Subcutaneous adipose tissue (tissue), 4 donors: ENCODE data around the gene RBM8A. TPM values are rescaled to one million over a fixed set of nuclear protein-coding genes. Genes with fewer than 3 reads are reported as not detected.

Experiments
- total RNA-seq, 4 donors: library from RNA; depleted of rRNA; stranded (reverse); fragments of >200 nt; gene quantifications; one replicate each; pipeline ENCODE4 v1.1.0, GENCODE V29; 2016
- TF ChIP-seq, protein P1 (sequence below): fragments of 450-650 bp; IDR thresholded peaks from one replicate; pipeline ENCODE4 v1.5.1; 2016; ENCODE audit warnings: low read depth, mild to moderate bottlenecking, control low read depth, antibody characterized with exemption, moderate library complexity

Gene RBM8A
- total RNA-seq, 4 donors from 2014 or later: 104 to 115 (median 107) TPM

DNA sequence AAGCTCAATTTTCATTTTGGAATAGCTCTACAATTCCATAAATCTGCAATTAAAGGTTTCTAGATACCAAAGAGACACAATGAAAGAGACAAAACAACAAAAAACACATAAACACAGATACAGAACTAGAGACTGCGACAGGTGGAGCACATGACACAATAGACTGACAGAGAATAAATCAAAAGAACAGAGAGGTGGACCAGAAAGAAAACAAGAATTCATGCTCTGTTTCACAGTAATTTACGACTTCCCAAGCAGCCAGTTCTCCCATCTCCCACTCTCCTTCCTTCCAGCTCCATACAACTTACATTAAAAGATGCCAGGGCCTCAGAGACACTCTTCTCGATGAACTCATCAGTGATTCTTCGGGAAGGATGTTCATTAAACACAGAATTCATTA, 15.1 kb upstream of the RBM8A start:
- TF ChIP-seq, protein P1, sequence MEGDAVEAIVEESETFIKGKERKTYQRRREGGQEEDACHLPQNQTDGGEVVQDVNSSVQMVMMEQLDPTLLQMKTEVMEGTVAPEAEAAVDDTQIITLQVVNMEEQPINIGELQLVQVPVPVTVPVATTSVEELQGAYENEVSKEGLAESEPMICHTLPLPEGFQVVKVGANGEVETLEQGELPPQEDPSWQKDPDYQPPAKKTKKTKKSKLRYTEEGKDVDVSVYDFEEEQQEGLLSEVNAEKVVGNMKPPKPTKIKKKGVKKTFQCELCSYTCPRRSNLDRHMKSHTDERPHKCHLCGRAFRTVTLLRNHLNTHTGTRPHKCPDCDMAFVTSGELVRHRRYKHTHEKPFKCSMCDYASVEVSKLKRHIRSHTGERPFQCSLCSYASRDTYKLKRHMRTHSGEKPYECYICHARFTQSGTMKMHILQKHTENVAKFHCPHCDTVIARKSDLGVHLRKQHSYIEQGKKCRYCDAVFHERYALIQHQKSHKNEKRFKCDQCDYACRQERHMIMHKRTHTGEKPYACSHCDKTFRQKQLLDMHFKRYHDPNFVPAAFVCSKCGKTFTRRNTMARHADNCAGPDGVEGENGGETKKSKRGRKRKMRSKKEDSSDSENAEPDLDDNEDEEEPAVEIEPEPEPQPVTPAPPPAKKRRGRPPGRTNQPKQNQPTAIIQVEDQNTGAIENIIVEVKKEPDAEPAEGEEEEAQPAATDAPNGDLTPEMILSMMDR: no peak

DNA sequence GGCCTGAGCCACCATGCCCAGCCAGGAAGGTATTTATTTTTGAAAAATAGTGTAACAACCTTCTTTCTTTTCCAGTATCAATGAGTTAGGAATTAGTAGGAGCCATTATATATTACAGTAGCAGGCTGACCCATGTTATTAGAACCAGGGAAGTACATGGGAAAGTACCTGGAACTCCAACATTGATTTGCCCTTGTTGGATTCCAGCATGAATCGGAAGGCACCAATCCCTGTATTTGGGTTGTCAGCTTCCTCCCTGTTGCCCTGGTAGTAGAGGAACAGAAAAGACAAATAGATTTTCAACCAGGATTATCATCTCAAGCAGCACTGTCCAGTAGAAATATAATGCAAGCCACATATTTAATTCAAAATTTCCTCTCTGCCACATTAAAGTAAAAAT, 10.2 kb upstream of the RBM8A start:
- TF ChIP-seq, protein P1: no peak

DNA sequence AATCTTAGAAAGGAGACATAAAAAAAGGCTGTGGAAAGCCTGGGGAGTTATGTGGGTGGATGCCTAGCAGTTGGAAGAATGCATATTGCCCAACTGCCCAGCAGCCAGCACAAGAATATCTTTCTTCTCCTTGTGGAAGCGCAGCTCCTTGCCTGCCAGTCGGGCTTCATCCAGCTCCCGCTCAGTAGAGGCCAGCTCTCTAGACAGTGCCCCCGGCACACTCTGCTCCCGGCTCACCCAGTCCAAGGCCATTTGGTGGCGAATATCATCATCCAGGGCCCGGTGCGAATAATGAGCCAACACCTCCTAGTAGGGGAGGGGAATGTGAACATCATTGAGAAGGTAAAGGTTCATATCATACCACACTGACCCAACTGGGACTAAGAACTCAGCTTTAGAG, 9.0 kb upstream of the RBM8A start:
- TF ChIP-seq, protein P1: no peak

DNA sequence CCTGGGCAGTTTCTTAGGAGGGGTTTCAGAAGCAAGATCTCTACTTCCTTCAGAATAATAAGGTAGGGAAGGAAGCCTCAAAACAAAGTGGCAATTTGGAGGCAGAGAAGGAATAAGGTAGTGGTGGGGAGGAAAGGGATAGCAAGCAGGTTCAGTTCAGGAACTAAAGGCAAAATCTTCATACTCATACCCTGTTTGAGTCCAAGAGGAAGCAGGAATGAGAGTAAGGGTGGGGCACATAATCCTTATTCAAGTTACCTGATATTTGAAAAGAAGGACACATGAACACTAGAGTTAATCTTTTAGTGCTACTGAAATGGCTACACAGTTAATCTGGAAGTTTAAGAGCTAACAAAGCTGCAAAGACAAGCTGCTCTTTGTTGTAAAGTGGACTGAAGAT, 8.4 kb upstream of the RBM8A start:
- TF ChIP-seq, protein P1: no peak

DNA sequence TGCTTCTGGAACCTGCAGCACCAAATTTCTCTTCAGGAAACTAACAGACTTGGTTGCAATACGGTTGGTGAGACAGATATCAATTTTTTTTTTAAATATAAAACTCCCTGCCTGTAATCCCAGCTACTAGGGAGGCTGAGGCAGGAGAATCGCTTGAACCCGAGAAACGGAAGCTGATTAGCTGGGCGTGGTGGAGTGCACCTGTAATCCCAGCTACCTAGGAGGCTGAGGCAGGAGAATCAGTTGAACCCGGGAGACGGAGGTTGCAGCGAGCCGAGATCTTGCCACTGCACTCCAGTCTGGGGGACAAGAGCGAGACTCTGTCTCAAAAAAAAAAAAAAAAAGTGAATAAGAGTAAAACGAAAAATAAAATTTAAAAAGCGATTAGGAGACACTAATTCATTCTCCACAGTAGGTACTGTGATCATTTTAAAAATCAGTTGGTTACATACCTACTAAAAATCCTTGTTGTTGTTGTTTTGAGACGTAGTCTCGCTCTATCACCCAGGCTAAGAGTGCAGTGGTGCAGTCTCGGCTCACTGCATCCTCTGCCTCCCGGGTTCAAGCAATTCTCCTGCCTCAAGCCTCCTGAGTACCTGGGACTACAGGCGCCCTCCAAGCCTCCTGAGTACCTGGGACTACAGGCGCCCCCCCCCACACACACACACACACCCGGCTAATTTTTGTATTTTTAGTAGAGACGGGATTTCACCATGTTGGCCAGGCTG, 796 bp upstream of the RBM8A start:
- TF ChIP-seq, protein P1: no peak

DNA sequence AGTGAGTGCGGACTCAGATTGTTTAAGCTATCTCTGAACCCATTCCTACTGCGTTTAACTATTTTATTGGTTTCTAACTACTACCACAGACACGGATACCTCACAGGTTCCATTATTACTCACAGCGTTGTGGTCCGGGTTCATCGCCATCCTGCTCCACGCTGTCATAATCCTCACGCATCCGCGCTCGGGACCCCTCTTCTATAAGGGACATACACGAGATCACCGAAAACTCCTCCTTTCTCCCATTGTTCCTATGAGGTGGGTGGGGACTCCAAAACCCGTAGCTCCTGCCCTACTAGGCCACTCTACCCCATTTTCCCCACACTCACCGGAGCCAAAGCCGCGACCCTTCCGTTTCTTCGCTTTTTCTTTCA, 610 bp downstream of the RBM8A start:
- TF ChIP-seq, protein P1: no peak

DNA sequence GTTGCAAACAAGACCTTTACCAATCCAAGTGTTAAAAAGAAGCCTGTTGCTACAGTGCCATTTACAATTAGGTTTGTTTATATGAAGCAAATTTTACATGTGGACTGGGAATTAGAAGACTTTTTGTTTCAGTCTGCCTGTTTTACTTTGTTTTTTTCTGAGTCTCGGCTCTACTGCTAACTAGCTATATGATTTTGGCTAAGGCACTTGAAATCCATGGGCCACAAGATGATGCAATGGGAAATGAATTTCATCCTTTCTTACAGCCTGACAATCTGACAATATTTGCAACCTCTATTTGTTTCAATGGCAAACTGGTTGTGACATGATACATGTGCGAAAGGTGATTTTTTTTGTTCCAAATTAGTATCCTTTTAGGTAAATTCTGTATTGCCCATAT, 5.0 kb downstream of the RBM8A start:
- TF ChIP-seq, protein P1: no peak
